ENCODE measurements around the gene APH1A. TPM values are rescaled to one million over a fixed set of nuclear protein-coding genes. Genes with fewer than 3 reads are reported as not detected.

Gene APH1A
- total and polyA plus RNA-seq, 2 of the 13 experiments (the other 11 are each of a cell fraction or from before 2014, with no cell fraction given) = 114 to 130 TPM

GRCh38 chr1:150268705-150269403, at the start of gene APH1A (continued):
- peak; percentile 85; the same call in 1 of the 2 replicates for TF ChIP-seq ARID4A (CRISPR knock-in tag; IDR thresholded peaks at IDR 0.05; ENCODE audit: borderline replicate concordance)
- peak; percentile 50 for TF ChIP-seq GATAD2A (CRISPR knock-in tag; IDR thresholded peaks at IDR 0.05)
- TF ChIP-seq AKNA (CRISPR knock-in tag; IDR thresholded peaks at IDR 0.05; ENCODE audit: borderline replicate concordance) = no peak
- peak; percentile 71 for TF ChIP-seq MAZ (IDR thresholded peaks at IDR 0.05; ENCODE audit: borderline replicate concordance, low read depth, low read length)
- peak; percentile 72 for TF ChIP-seq MAZ (CRISPR knock-in tag; IDR thresholded peaks at IDR 0.05; ENCODE audit: low read depth)
- no peak for TF ChIP-seq BRF2 (CRISPR knock-in tag; IDR thresholded peaks at IDR 0.05)
- TF ChIP-seq ZNF230 (CRISPR knock-in tag; IDR thresholded peaks at IDR 0.05) = no peak
- TF ChIP-seq ETS1 (CRISPR knock-in tag; IDR thresholded peaks at IDR 0.05) = no peak
- TF ChIP-seq ZSCAN12 (CRISPR knock-in tag; IDR thresholded peaks at IDR 0.05) = no peak
- no peak for TF ChIP-seq ZNF260 (CRISPR knock-in tag; IDR thresholded peaks at IDR 0.05; ENCODE audit: borderline replicate concordance, low read depth)
- TF ChIP-seq ATF3 (CRISPR knock-in tag; IDR thresholded peaks at IDR 0.05) = no peak
- TF ChIP-seq CHD4 (IDR thresholded peaks at IDR 0.05; ENCODE audit: borderline replicate concordance, low read length) = no peak
- TF ChIP-seq SYNCRIP (IDR thresholded peaks at IDR 0.05; ENCODE audit: insufficient read depth, low read depth, low read length) = no peak
- no peak for TF ChIP-seq SETDB1 (CRISPR knock-in tag; IDR thresholded peaks at IDR 0.05; ENCODE audit: borderline replicate concordance)
- no peak for TF ChIP-seq FOXK2 (IDR thresholded peaks at IDR 0.05)
- TF ChIP-seq SMARCC2 (IDR thresholded peaks at IDR 0.05) = no peak
- peak; percentile 57; the same call in 1 of the 2 replicates for TF ChIP-seq ISL2 (CRISPR knock-in tag; IDR thresholded peaks at IDR 0.05)
- no peak for TF ChIP-seq HNRNPUL1 (IDR thresholded peaks at IDR 0.05; ENCODE audit: low read depth, low read length)

Measured in HepG2 (cell line).